Urothelium cell line (cell line): Measurements from ENCODE around the gene RHOF.
"Not testable (repeated sequence)": the region's sequence is repeated elsewhere in the genome, so short reads cannot be mapped to it uniquely, and the experiment has no call there.

Source experiments
- DNase-seq: peaks from one replicate; pipeline ENCODE4 v3.0.0; 2011; ENCODE audit warnings: low spot score, mixed read lengths
- FAIRE-seq: peaks from 2 replicates; lab custom pipeline; 2011; peaks lifted over from hg19 to GRCh38; lab: Jason Lieb, UNC

Gene RHOF

DNA sequence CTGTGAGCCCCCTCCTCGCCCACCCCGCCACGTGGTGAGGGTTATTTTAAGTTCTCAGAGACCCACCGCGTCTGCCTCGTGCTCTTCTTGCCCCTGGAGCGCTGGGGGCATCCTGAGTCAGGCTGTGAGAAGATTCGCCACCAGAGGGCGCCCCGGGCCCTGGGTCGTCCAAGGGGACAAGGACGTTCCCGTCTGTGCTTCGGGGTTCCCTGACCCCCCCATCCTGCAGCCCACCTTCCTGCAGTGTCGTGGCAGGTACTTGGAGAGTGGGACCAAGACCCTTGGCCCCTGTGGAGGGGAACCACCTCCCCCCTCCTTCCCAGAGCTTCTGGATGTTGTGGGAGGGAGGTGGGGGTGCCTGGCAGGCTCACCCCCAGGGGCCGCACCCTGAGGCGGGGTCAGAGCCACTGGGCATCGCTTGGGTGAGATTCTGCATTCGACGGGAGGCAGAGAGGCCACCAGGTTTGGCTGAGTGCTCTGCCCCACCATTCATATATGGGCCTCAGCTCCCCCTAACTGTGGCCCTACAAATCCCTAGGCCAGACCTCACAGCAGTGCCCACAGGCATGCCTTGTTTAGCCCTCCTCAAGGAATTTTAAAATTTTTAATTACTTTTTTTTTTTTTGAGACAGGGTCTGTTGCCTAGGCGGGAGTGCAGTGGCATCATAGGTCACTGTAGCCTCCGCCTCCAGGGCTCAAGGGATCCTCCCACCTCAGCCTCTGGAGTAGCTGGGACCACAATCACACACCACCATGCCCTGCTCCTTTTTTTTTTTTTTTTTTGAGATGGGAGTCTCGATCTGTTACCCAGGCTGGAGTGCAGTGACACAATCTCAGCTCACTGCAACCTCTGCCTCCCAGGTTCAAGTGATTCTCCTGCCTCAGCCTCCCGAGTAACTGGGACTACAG is 17.0 kb downstream of the RHOF start:
- DNase-seq (peak; percentile 75), FAIRE-seq (no peak)

- DNase-seq (no peak), FAIRE-seq (no peak)
These were observed 18.0 kb downstream of the RHOF start for GRCh38 chr12:121775501-121775900.

DNA sequence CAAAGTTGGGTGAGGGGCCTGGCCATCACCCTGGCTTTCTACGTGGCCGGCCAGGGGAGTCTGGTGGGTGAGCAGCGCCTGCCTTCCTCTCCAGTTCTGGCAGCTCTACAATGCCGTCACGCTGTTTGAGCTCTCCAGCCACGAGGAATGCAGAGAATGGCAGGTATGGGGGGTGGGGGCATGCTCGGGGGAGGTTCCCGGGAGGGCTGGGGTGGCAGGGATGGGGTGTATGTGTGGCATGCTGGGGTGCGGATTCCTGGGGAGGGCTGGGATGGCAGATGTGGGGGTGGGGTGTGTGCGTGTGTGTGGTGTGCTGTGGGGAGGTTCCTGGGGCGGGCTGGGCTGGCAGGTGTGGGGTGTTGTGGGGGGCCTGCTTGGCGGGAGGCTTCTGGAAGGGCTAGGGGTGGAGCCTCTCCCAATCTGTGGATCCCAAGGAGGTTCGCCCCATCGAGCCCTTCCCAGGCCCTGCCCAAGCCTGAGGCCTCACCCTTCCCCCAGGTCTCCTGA is 18.5 kb downstream of the RHOF start:
- DNase-seq (no peak), FAIRE-seq (peak; percentile 9)

DNA sequence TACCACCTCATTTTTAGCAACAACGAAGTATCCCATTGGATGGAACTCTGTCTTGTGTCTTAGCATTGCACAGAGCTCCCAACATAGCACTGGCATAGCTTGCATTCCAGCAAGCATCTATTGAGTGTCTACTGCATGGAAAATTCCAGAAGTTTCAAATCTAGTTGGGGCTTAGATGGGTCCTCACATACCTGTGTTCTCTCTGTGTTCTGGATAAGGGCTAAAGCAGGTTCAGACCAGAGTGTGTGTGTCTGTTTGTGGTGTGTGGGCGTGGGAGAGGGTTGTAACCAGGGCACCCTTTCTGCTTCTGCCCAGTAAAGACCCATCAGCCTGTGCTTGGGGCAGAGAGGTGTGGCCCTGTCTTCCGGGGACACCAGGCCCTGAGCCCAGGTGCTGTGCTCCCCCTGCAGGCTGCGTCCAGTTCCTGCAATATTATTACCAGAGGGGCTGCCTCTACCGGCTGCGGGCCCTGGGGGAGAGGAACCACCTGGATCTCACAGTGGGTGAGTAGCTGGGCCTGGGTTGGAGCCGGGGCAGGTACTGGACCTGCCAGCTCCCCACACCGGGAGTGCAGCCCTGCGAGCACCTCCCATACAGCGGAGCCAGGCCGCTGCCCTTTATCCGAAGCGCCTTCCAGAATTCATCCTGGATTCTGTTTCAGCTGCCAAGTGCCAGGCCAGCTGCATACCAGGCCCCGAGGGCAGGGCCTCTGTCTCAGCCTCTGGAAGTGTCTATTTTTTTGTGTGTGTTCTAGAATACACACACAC is 20.3 kb downstream of the RHOF start:
- DNase-seq (peak; percentile 82), FAIRE-seq (peak; percentile 96)

DNA sequence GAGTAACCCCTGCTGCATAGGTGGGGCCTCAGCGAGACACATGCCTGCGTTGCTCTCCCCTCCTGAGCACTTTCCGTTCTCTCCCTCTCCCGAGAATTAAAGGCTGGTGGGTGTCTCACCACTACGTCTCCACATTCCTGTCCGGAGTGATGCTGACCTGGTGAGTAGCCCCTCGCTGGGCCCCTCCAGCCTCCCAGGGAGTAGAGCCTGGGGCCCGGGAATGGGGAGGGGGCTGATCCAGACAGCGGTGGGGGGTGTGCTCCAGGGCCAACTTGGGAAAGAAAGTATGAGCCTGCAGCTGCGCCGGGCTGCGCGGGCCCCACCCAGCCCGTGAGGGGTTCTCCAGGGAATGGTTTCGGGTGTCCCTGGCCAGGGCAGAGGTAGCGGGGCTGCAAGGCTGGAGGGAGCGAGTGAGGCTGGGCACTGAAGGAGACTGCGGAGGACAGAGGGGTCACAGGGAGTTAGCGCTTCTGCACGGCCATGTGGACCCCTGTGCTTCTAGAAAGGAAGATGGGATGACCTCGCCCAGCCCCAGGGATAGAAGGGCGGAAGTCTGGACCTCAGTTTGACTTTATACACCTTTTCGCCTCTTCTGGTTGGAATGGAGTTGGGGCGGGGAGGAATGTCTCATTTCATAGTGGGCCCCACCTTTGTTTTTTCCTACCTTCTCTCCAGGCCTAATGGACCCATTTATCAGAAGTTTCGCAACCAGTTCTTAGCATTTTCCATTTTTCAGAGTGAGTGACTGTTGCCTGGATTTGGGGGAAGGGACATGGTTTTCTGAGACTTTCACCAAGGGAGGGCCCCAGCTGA is 22.5 kb downstream of the RHOF start:
- FAIRE-seq (no peak), DNase-seq (no peak)

GRCh38 chr12:121770388-121770787 is 23.1 kb downstream of the RHOF start:
- FAIRE-seq (no peak), DNase-seq (no peak)

DNA sequence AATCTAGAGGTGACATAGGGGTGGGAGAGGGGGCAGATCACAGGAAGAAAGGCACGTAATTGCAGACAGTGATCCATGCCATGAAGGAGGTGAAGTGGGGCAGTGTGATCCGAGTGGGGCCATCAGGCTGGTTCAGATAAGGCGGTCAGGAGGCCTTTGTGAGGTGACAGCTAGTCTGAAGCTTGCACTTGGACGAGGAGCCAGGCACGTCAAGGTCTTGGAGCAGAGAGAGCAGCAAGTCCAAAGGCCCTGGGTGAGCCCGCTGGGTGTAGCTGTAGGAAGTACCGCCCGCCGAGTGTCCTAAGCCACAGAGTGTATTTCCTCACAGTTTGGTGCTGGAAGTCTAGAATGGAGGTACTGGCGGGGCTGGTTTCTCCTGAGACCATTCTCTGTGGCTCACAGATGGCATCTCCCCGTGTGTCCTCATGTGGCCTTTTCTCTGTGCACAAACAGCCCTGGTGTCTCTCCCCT is 23.6 kb downstream of the RHOF start:
- FAIRE-seq (no peak), DNase-seq (no peak)

DNA sequence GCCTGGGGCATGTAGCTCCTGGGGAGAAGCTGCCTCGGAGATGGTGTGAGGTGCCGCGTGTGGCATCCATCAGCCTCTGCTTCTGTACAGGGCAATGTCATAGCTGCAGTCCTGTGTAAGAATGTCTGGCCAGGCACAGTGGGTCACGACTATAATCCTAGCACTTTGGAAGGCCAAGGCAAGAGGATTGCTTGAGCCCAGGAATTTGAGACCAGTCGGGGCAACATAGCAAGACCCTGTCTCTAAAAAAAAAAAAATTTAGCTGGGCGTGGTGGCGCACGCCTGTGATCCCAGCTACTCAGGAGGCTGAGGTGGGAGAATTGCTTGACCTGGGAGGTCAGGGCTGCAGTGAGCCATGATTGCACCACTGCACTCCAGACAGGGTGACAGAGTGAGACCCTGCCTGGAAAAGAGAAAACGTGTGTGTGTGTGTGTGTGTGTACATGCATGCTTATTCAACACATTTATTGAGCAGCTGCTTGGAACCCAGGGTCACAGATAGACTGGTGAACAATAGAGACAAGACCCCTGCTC is 24.1 kb downstream of the RHOF start:
- no peak for FAIRE-seq
- DNase-seq: no peak

DNA sequence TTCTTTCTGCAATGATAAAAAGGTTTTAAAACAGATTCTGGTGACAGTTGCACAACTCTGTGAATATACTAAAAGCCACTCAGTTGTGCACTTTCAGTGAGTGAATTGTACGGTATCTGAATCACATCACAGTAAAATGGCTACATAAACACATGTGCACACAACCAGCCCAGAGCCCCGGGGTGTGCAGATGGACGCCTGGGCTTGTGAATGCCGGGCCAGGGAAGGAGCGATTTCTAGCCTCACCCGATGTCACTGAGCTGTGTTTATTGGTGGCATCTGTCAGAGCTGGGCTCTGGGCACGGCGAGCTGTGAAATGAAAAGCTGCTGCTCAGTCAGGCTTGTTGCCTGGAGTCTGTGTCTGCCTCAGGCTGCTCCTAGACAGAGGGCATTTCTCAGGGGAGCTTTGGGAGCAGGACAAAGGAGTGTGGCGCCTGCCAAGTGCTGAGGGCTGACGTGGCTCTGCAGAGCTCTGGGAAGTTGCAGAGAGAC is 25.9 kb downstream of the RHOF start:
- no peak for DNase-seq
- FAIRE-seq: no peak

DNA sequence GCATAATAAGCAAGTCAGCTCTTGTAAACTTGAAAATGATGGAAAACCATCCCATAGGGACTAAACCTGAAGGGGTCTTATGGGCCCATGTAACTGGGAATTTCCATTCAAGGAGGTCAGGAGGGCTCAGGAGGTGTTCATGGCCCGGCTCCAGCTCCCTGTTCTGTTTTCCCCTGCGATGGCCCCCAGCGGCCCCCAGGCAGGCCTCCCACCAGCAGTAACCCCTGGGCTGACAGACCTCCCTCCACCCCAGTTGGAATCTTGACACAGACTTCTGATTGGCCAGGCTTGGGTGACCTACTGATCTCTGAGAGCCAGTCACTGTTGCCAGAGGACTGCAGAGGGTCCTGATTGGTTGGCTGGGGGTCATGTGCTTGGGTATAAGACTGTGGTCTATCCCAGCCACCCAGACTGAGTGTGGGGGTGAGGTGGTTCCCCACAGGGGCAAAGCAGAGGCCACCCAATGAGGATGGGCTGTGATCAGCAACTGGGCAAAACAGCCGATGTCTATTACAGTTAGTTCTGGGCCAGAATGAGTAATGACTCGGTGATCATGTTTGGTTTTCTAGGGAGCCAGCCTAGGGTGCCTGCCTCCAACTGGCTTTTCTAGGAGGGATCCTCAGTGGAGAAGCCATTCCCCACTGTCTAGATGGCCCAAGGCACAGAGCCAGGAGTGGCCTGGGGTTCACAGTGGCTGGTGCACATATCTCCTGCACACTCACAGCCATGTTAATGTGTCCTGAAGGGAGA is 27.0 kb downstream of the RHOF start:
- no peak for FAIRE-seq
- DNase-seq: no peak

- DNase-seq: peak; percentile 85
- FAIRE-seq: peak; percentile 89
These were observed 27.9 kb downstream of the RHOF start for GRCh38 chr12:121765573-121765972.

DNA sequence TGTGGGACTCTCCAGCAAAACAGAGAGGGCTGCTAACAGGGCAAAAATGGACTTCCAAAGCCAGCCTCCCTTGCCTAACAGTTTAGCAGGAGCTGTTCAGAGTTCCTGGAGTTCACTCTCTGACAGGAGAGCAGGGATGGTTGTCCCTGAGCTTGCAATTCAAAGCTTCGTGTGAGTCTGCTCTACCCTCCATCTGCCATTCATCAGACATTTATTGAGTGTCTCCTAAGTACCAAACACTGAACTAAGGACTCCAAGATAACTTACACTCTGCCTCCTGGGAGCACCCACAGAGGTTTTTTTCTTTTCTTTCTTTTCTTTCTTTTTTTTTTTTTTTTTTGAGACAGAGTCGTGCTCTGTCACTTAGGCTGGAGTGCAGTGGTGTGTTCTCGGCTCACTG is 28.7 kb downstream of the RHOF start:
- FAIRE-seq: no peak

GRCh38 chr12:121762269-121762668 is 31.2 kb downstream of the RHOF start:
- FAIRE-seq: no peak
- DNase-seq: no peak

More for the DNA sequence above, 28.7 kb downstream of the RHOF start:
- no peak for DNase-seq

GRCh38 chr12:121758536-121758935 is 35.0 kb downstream of the RHOF start:
- DNase-seq: not testable (repeated sequence)
- peak; percentile 86 for FAIRE-seq

- no peak for FAIRE-seq
These were observed 37.9 kb downstream of the RHOF start for GRCh38 chr12:121755591-121755990.

GRCh38 chr12:121754836-121755235 is 38.7 kb downstream of the RHOF start:
- no peak for FAIRE-seq
- no peak for DNase-seq

More at GRCh38 chr12:121755591-121755990, 37.9 kb downstream of the RHOF start:
- DNase-seq: no peak

DNA sequence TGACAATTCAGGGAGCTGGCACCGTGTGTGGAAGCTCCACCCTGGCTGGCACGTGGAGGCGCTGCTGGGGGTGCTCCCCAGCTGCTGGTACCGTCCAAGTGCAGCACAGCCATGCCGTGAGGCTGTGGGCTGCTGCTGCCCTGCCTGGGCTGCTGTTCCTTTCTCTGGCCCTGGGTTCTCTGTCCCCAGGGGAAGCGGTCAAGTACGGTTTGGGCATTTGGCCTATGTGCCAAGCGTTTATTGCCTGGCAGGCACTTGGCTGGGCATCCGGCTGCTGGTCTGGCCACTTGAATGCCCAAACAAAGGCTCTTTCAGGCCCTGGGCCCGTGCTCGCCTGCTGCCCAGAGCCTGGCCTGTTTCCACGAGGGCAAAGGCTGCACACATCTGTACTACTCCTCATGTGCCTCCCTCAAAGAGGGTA is 39.6 kb downstream of the RHOF start:
- no peak for DNase-seq
- no peak for FAIRE-seq

DNA sequence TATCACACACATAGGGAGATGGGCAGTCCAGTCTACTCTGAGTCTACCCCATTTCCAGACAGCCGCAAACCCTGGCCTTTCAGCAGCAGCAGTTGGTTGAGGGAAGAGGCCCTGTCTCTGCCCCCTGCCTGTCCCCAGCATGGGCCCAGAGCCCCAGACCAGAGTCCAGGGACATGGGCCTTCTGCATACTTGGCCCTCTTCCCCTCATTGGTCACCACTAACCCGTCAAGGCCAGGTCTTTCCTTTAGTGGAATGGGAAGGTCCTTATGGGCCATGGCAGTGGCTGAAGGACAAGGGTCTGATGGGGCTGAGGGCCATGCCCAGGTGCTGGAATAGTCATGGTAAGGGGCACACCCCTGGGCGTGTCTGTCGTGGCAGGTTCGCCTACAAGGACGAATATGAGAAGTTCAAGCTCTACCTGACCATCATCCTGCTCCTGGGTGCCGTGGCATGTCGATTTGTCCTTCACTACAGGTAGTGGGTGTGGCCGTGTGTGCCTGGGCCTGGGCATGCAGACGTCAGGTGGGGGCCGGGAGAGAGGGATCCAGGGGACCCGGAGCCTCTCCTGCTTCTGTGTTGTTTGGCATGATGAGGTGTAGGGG is 41.6 kb downstream of the RHOF start:
- DNase-seq (no peak), FAIRE-seq (no peak)

DNA sequence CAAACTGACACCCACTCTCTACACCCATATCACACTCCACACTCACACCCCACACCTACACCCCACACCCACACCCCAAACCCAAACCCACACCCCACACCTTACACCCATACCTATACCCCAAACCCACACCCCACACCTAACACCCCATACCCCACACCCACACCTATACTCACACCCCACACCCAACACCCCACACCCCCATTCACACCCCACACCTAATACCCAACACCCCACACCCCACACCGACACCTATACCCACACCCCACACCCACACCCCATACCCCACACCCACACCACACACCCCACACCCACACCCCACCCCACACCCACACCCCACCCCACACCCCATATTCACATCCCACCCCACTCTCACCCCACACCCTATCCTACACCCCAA is 42.5 kb downstream of the RHOF start:
- DNase-seq (no peak), FAIRE-seq (no peak)
